Measurements from ENCODE around the gene SUCLG2.

SUCLG2 gene

DNA sequence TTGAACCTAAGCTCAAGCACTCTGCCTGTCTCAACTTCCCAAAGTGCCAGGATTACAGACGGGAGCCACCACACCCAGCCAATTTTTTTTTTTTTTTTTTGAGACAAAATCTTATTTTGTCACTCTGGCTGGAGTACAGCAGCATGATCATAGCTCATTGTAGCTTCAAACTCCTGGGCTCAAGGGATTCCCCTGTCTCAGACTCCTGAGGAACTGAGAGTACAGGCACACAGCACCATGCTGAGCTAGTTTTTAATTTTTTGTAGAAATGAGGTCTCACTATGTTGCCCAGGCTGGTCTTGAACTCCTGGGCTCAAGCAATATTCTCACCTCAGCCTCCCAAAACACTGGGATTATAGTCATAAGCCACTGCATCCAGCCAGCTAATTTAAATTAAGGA lies 36.8 kb upstream of the SUCLG2 start:
- H3K4me3 ChIP-seq (ENCODE audit: low read length) = no peak overlapping the region
- no peak for DNase-seq
- H3K18ac ChIP-seq (ENCODE audit: low read length) = no peak overlapping the region
- no peak overlapping the region for H3K9ac ChIP-seq (ENCODE audit: low read length)
- H3K4ac ChIP-seq (ENCODE audit: low read depth, low read length) = no peak overlapping the region
- no peaks in the 10 kb centered on the region for H3K27me3 ChIP-seq (ENCODE audit: insufficient read depth, low read length, poor library complexity)
- H3K23ac ChIP-seq (ENCODE audit: low read length) = no peak overlapping the region
- H2AK5ac ChIP-seq (ENCODE audit: low read length) = no peak overlapping the region
- H3K79me1 ChIP-seq (ENCODE audit: low read length) = no peaks in the 10 kb centered on the region
- no peak overlapping the region for H2BK5ac ChIP-seq (ENCODE audit: low read length)
- no peak overlapping the region for H4K5ac ChIP-seq (ENCODE audit: low read length)
- WGBS (ENCODE audit: extremely low coverage, insufficient coverage, low lambda C conversion rate) = no CpG with 5 or more reads among the region's 1 CpG
- H4K8ac ChIP-seq (ENCODE audit: low read depth, low read length) = no peak overlapping the region
- H3K56ac ChIP-seq (ENCODE audit: low read length) = peak overlapping the region; percentile 17
- H2BK120ac ChIP-seq (ENCODE audit: low read depth, low read length) = no peak overlapping the region
- H3K36me3 ChIP-seq (ENCODE audit: control insufficient read depth, insufficient read depth, low read length) = no peaks in the 10 kb centered on the region
- H2BK15ac ChIP-seq (replicated peaks; ENCODE audit: low read depth) = no peak overlapping the region
- H3K4me2 ChIP-seq (ENCODE audit: low read length) = no peak overlapping the region
- H3K27ac ChIP-seq (ENCODE audit: low read depth, low read length) = no peak overlapping the region
- peaks cover 4% of the 10 kb centered on the region for H3K4me1 ChIP-seq (ENCODE audit: control insufficient read depth, low read depth, low read length)
- no peaks in the 10 kb centered on the region for H3K79me2 ChIP-seq (ENCODE audit: control insufficient read depth, insufficient read depth, low read length)

DNA sequence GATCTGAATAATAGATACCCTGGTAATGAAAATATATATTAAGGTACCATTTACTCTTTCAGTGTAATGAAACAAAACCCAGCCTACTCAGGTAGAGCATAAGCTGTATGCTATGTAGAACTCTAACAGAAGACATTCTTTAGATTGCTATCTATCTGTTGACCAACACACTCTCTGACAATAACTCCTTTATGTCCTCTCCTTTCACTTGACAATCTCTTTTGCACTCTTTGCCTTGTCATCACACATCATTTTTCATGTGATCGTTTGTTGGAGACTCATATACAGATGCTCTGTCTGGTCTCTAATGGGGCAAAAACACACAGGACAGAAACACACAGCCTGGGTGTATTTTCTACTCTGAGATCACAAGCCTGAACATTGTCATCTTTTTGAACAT lies 35.4 kb upstream of the SUCLG2 start:
- Histone ChIP-seq H3K27ac (ENCODE audit: low read depth, low read length) (no peak overlapping the region), H4K5ac (ENCODE audit: low read length) (no peak overlapping the region), H3K27me3 (ENCODE audit: insufficient read depth, low read length, poor library complexity) (no peaks in the 10 kb centered on the region), H4K8ac (ENCODE audit: low read depth, low read length) (no peak overlapping the region), H2BK120ac (ENCODE audit: low read depth, low read length) (no peak overlapping the region), H3K18ac (ENCODE audit: low read length) (no peak overlapping the region), H3K56ac (ENCODE audit: low read length) (no peak overlapping the region), H3K4me1 (ENCODE audit: control insufficient read depth, low read depth, low read length) (peaks cover 4% of the 10 kb centered on the region), H3K79me2 (ENCODE audit: control insufficient read depth, insufficient read depth, low read length) (no peaks in the 10 kb centered on the region), H3K4ac (ENCODE audit: low read depth, low read length) (no peak overlapping the region), H3K79me1 (ENCODE audit: low read length) (no peaks in the 10 kb centered on the region), H3K36me3 (ENCODE audit: control insufficient read depth, insufficient read depth, low read length) (no peaks in the 10 kb centered on the region), H2BK5ac (ENCODE audit: low read length) (no peak overlapping the region), H3K9ac (ENCODE audit: low read length) (no peak overlapping the region), H3K4me3 (ENCODE audit: low read length) (no peak overlapping the region), H3K4me2 (ENCODE audit: low read length) (no peak overlapping the region), H2AK5ac (ENCODE audit: low read length) (no peak overlapping the region), H2BK15ac (replicated peaks; ENCODE audit: low read depth) (no peak overlapping the region), H3K23ac (ENCODE audit: low read length) (no peak overlapping the region)
- no peak for DNase-seq
- no CpG with 5 or more reads among the region's 1 CpG for WGBS (ENCODE audit: extremely low coverage, insufficient coverage, low lambda C conversion rate)

DNA sequence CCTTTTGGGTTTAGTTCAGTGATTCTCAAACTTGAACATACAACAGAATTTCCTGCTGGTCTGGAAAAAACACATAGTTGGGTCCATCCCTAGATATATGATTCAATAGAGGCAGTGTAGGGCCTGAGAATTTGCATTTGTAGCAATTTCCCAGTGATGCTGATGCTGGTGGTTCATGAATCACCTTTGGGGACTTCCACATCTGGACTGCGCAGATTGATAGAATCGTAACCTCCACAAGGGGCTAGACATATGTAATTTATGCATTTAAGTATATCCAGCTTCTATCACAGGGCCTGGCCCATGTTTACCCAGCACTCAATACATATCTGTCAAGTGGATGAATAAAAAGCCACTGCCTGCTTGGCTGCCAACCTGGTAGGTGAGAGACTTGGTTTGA lies 33.8 kb upstream of the SUCLG2 start:
- Histone ChIP-seq H2BK15ac (replicated peaks; ENCODE audit: low read depth) (no peak overlapping the region), H3K79me2 (ENCODE audit: control insufficient read depth, insufficient read depth, low read length) (no peaks in the 10 kb centered on the region), H3K9ac (ENCODE audit: low read length) (no peak overlapping the region), H4K5ac (ENCODE audit: low read length) (no peak overlapping the region), H3K4me1 (ENCODE audit: control insufficient read depth, low read depth, low read length) (peaks cover 4% of the 10 kb centered on the region), H3K79me1 (ENCODE audit: low read length) (no peaks in the 10 kb centered on the region), H3K23ac (ENCODE audit: low read length) (no peak overlapping the region), H2BK5ac (ENCODE audit: low read length) (no peak overlapping the region), H4K8ac (ENCODE audit: low read depth, low read length) (no peak overlapping the region), H3K4me2 (ENCODE audit: low read length) (no peak overlapping the region), H3K56ac (ENCODE audit: low read length) (no peak overlapping the region), H3K18ac (ENCODE audit: low read length) (no peak overlapping the region), H3K36me3 (ENCODE audit: control insufficient read depth, insufficient read depth, low read length) (no peaks in the 10 kb centered on the region), H3K4me3 (ENCODE audit: low read length) (no peak overlapping the region), H3K27me3 (ENCODE audit: insufficient read depth, low read length, poor library complexity) (no peaks in the 10 kb centered on the region), H3K27ac (ENCODE audit: low read depth, low read length) (no peak overlapping the region), H3K4ac (ENCODE audit: low read depth, low read length) (no peak overlapping the region), H2AK5ac (ENCODE audit: low read length) (no peak overlapping the region), H2BK120ac (ENCODE audit: low read depth, low read length) (no peak overlapping the region)
- DNase-seq = no peak
- WGBS (ENCODE audit: extremely low coverage, insufficient coverage, low lambda C conversion rate) = no CpG with 5 or more reads among the region's 2 CpGs

DNA sequence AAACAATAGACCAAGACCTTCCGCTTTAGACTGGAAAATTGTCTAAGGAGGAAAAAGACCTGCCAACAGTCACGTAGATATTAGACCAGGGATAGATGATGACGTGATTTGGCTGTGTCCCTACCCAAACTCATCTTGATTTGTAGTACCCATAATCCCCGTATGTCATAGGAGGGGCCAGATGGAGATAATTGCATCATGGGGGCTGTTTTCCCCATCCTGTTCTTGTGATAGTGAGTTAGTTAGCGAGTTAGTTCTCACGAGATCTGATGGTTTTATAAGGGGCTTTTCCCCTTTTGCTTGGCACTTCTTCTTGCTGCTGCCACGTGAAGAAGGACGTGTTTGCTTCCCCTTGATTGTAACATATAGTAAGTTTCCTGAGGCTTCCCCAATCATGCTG lies 31.7 kb upstream of the SUCLG2 start:
- H4K8ac ChIP-seq (ENCODE audit: low read depth, low read length) = no peak overlapping the region
- no peak overlapping the region for H3K18ac ChIP-seq (ENCODE audit: low read length)
- no peak overlapping the region for H3K4me3 ChIP-seq (ENCODE audit: low read length)
- H3K36me3 ChIP-seq (ENCODE audit: control insufficient read depth, insufficient read depth, low read length) = no peaks in the 10 kb centered on the region
- H2BK15ac ChIP-seq (replicated peaks; ENCODE audit: low read depth) = no peak overlapping the region
- no peak overlapping the region for H3K27ac ChIP-seq (ENCODE audit: low read depth, low read length)
- no peak overlapping the region for H3K4me2 ChIP-seq (ENCODE audit: low read length)
- no peak overlapping the region for H3K4ac ChIP-seq (ENCODE audit: low read depth, low read length)
- H4K5ac ChIP-seq (ENCODE audit: low read length) = no peak overlapping the region
- no CpG with 5 or more reads among the region's 8 CpGs for WGBS (ENCODE audit: extremely low coverage, insufficient coverage, low lambda C conversion rate)
- no peaks in the 10 kb centered on the region for H3K4me1 ChIP-seq (ENCODE audit: control insufficient read depth, low read depth, low read length)
- DNase-seq = no peak
- H2BK5ac ChIP-seq (ENCODE audit: low read length) = no peak overlapping the region
- no peak overlapping the region for H3K56ac ChIP-seq (ENCODE audit: low read length)
- no peaks in the 10 kb centered on the region for H3K27me3 ChIP-seq (ENCODE audit: insufficient read depth, low read length, poor library complexity)
- H3K79me2 ChIP-seq (ENCODE audit: control insufficient read depth, insufficient read depth, low read length) = no peaks in the 10 kb centered on the region
- H3K79me1 ChIP-seq (ENCODE audit: low read length) = no peaks in the 10 kb centered on the region
- H2BK120ac ChIP-seq (ENCODE audit: low read depth, low read length) = no peak overlapping the region
- H2AK5ac ChIP-seq (ENCODE audit: low read length) = no peak overlapping the region
- H3K9ac ChIP-seq (ENCODE audit: low read length) = no peak overlapping the region
- no peak overlapping the region for H3K23ac ChIP-seq (ENCODE audit: low read length)

DNA sequence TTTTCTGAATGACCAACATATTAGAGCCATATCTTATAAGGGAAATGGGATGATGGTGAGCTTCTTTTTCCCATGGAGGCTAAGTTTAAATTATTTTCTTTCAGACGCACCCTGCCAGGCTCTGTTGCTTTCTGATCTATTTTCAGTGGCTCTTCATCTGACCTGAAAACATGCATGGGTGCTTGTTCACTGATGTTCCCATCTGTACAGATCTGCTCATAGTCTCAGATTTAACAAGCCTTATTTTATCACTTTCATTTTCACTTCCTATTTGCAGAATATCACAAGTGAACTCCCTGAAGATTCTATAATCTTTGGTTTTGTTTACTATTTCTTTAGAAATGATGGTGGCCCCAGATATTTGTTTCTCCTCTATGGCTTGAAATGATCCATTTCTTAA lies 31.1 kb upstream of the SUCLG2 start:
- Histone ChIP-seq H3K9ac (ENCODE audit: low read length) (no peak overlapping the region), H3K4me2 (ENCODE audit: low read length) (no peak overlapping the region), H3K36me3 (ENCODE audit: control insufficient read depth, insufficient read depth, low read length) (no peaks in the 10 kb centered on the region), H2BK15ac (replicated peaks; ENCODE audit: low read depth) (no peak overlapping the region), H3K4me1 (ENCODE audit: control insufficient read depth, low read depth, low read length) (no peaks in the 10 kb centered on the region), H3K79me1 (ENCODE audit: low read length) (no peaks in the 10 kb centered on the region), H3K4ac (ENCODE audit: low read depth, low read length) (no peak overlapping the region), H3K79me2 (ENCODE audit: control insufficient read depth, insufficient read depth, low read length) (no peaks in the 10 kb centered on the region), H2BK5ac (ENCODE audit: low read length) (no peak overlapping the region), H2BK120ac (ENCODE audit: low read depth, low read length) (no peak overlapping the region), H3K18ac (ENCODE audit: low read length) (no peak overlapping the region), H3K23ac (ENCODE audit: low read length) (no peak overlapping the region), H3K56ac (ENCODE audit: low read length) (no peak overlapping the region), H4K8ac (ENCODE audit: low read depth, low read length) (no peak overlapping the region), H3K4me3 (ENCODE audit: low read length) (no peak overlapping the region), H3K27ac (ENCODE audit: low read depth, low read length) (no peak overlapping the region), H3K27me3 (ENCODE audit: insufficient read depth, low read length, poor library complexity) (no peaks in the 10 kb centered on the region), H2AK5ac (ENCODE audit: low read length) (no peak overlapping the region), H4K5ac (ENCODE audit: low read length) (no peak overlapping the region)
- DNase-seq = no peak
- no CpG with 5 or more reads among the region's 1 CpG for WGBS (ENCODE audit: extremely low coverage, insufficient coverage, low lambda C conversion rate)

DNA sequence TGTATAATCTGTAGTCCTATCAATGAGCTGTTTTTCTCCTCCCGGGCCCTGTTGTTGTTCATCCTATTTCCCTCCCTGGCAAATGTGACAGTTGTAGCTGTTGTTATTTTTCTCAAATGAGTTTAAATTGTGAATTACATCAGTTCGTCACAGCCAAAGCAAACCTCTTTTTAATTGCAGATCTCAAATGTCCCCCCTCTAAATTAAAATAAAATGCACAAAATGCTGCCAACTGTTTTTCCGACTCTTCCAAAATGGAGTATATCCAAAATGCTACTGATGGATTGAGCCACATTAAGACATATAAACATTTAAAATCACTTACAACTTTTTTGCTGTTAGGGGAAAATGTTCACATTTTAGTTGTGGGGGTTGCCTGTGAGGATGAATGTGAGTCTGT lies 29.8 kb upstream of the SUCLG2 start:
- no peak overlapping the region for H3K4ac ChIP-seq (ENCODE audit: low read depth, low read length)
- H3K27ac ChIP-seq (ENCODE audit: low read depth, low read length) = no peak overlapping the region
- WGBS (ENCODE audit: extremely low coverage, insufficient coverage, low lambda C conversion rate) = no CpG with 5 or more reads among the region's 3 CpGs
- H2BK5ac ChIP-seq (ENCODE audit: low read length) = no peak overlapping the region
- H4K8ac ChIP-seq (ENCODE audit: low read depth, low read length) = no peak overlapping the region
- no peak overlapping the region for H2AK5ac ChIP-seq (ENCODE audit: low read length)
- no peak overlapping the region for H3K23ac ChIP-seq (ENCODE audit: low read length)
- no peaks in the 10 kb centered on the region for H3K79me1 ChIP-seq (ENCODE audit: low read length)
- DNase-seq = no peak
- H3K4me3 ChIP-seq (ENCODE audit: low read length) = no peak overlapping the region
- no peaks in the 10 kb centered on the region for H3K4me1 ChIP-seq (ENCODE audit: control insufficient read depth, low read depth, low read length)
- no peak overlapping the region for H4K5ac ChIP-seq (ENCODE audit: low read length)
- H3K18ac ChIP-seq (ENCODE audit: low read length) = no peak overlapping the region
- H3K27me3 ChIP-seq (ENCODE audit: insufficient read depth, low read length, poor library complexity) = no peaks in the 10 kb centered on the region
- H3K9ac ChIP-seq (ENCODE audit: low read length) = no peak overlapping the region
- no peak overlapping the region for H3K4me2 ChIP-seq (ENCODE audit: low read length)
- no peak overlapping the region for H2BK120ac ChIP-seq (ENCODE audit: low read depth, low read length)
- no peaks in the 10 kb centered on the region for H3K36me3 ChIP-seq (ENCODE audit: control insufficient read depth, insufficient read depth, low read length)
- no peak overlapping the region for H2BK15ac ChIP-seq (replicated peaks; ENCODE audit: low read depth)
- no peaks in the 10 kb centered on the region for H3K79me2 ChIP-seq (ENCODE audit: control insufficient read depth, insufficient read depth, low read length)
- no peak overlapping the region for H3K56ac ChIP-seq (ENCODE audit: low read length)
